ENCODE data around the gene FRAS1. TPM values are rescaled to one million over a fixed set of nuclear protein-coding genes. Genes with fewer than 3 reads are reported as not detected.

FRAS1 gene
- polyA plus RNA-seq, result 2.6 and 8.4 TPM in 2 replicates

GRCh38 chr4:78057135-78057599, at the start of gene FRAS1:
Gene FRAS1, plus strand, starts transcription at chr4:78057323. Its CDS starts 687 bp downstream, at chr4:78058010.

GRCh38 chr4:78551420-78552351, 494.6 kb downstream of the FRAS1 start, which contains the start of gene ANXA3:
Gene ANXA3, plus strand, starts transcription at chr4:78551770. Its CDS starts 2,704 bp downstream, at chr4:78554474.

Other genes with a start within 250 kb of the FRAS1 start
- 6.2 and 6.4 TPM in 2 replicates for gene CNOT6L, start 238.0 kb upstream of the FRAS1 start, polyA plus RNA-seq
- 151 and 161 TPM in 2 replicates for gene MRPL1, start 194.5 kb upstream of the FRAS1 start, polyA plus RNA-seq